Uterus (tissue), 4 donors: Measurements from ENCODE around the gene PRM3. TPM values are rescaled to one million over a fixed set of nuclear protein-coding genes. Genes with fewer than 3 reads are reported as not detected.
A peak's percentile ranks its signal among the peaks of the same experiment; 100 is the strongest.

Experiments
- DNase-seq, 2 donors: peaks; one replicate each; pipeline ENCODE4 v3.0.0-alpha.2; 2019 to 2020
- H3K27ac ChIP-seq, 2 donors: fragments of 200-600 bp; sonication (generic); 1 replicate in 1 of 2; 2 replicates in 1 of 2; pipeline ENCODE4 v1.5.1; 2016 to 2018
- H3K27me3 ChIP-seq, 2 donors: fragments of 200-600 bp; sonication (generic); one replicate each; pipeline ENCODE4 v1.5.1; 2018 to 2019; ENCODE audit warnings: control low read depth in 1 of 2
- H3K36me3 ChIP-seq, 2 donors: fragments of 200-600 bp; sonication (generic); one replicate each; pipeline ENCODE4 v1.5.1; 2019; ENCODE audit warnings: control low read depth in 1 of 2
- H3K4me1 ChIP-seq, 2 donors: fragments of 200-600 bp; sonication (generic); one replicate each; pipeline ENCODE4 v1.5.1; 2018 to 2019; ENCODE audit warnings: control low read depth in 1 of 2
- H3K4me3 ChIP-seq, 2 donors: fragments of 200-600 bp; sonication (generic); 1 replicate in 1 of 2; 2 replicates in 1 of 2; pipeline ENCODE4 v1.5.1; 2018 to 2019; ENCODE audit warnings: mild to moderate bottlenecking in 1 of 2
- H3K9me3 ChIP-seq, 2 donors: fragments of 200-600 bp; sonication (generic); one replicate each; pipeline ENCODE4 v1.5.1; 2019; ENCODE audit warnings: control low read depth in 1 of 2
- POLR2A ChIP-seq, 2 donors: fragments of 450-650 bp; IDR thresholded peaks; one replicate each; pipeline ENCODE4 v1.6.1; 2016; ENCODE audit warnings: antibody characterized with exemption in 2 of 2, mild to moderate bottlenecking in 1 of 2, moderate library complexity in 1 of 2
- intact Hi-C: fragments of 100-400 bp; cut with DNase I; formaldehyde crosslinking; loops from one replicate; pipeline ENCODE4 v1.15.1; 2023; ENCODE audit warnings: low total_unique reads
- total RNA-seq, 4 donors: library from RNA; depleted of rRNA in 3 of 4; stranded (reverse); fragments of >200 nt in 3 of 4; gene quantifications; one replicate each; pipeline versions ENCODE4 v1.1.0 to v1.2.4, GENCODE V29; 2014 to 2023
- TF ChIP-seq, protein P1 (sequence below), 4 experiments: fragments of 200-600 bp in 2 of 4; fragments of 450-650 bp in 2 of 4; sonication (generic) in 2 of 4; IDR thresholded peaks; one replicate each; pipeline ENCODE4 v1.5.1; 2016 to 2019; ENCODE audit warnings: antibody characterized with exemption in 4 of 4, mild to moderate bottlenecking in 2 of 4, moderate library complexity in 1 of 4
- donor health status: DM: yes; HTN: yes; CAD: no.

Gene PRM3
- total RNA-seq, 4 donors from 2014 or later = not detected

DNA sequence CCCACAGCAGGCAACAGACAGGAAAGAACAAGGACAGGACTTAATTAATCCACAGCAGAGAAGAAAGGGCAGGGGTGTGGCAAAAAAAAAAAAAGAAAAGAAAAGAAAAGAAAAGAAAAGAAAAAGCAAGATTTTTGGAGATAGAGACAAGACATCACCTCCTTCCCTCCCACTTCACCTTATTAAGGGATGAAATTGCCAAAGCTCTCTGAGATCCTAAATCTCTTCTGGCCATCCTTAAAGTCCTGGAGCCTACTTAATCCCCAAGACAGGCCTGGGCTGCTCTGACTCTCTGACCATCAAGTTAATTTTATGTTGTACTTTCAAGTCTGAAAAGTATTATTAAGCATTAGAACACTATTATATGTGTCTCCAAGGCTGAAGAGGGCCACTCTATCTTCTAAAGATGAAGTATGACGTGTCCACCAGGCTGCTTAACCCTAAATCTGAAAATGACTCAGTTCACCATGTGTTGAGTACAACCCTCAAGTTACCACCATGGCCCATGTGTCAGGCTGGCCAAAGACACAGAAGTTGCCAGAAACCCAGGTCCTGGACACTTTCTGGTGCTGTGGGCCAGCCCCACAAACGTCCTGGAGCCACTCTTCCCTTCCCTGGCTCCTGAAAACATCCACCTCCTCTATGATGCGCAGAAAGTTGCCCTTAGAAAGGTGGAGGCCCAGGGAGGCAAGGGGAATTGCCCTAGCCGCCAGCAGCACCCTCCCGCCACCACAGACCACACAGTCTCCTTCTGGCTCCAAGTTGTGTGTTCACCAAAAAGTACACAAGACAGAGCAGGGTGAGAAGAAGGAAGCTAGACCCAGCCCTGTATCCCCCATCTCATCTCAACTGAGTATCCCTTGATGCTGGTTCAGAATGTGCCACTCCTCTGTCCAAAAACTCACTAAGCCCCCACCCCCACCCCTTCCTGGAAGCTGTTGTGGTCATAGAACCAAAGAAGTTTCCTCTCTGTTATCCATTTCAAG, 20.1 kb downstream of the PRM3 start:
- intact Hi-C loops = no loop called here
- DNase-seq = no peak
- Histone ChIP-seq H3K4me1 (peaks cover 0 to 6% of the 10 kb centered on the region in 2 donors), H3K4me3 (peak overlapping the region in 1 of 2 donors; percentile 3), H3K36me3 (no peaks in the 10 kb centered on the region), H3K27ac (peak overlapping the region; percentile 93 to 98), H3K27me3 (no peaks in the 10 kb centered on the region), H3K9me3 (no peaks in the 10 kb centered on the region)
- TF ChIP-seq, protein P1, sequence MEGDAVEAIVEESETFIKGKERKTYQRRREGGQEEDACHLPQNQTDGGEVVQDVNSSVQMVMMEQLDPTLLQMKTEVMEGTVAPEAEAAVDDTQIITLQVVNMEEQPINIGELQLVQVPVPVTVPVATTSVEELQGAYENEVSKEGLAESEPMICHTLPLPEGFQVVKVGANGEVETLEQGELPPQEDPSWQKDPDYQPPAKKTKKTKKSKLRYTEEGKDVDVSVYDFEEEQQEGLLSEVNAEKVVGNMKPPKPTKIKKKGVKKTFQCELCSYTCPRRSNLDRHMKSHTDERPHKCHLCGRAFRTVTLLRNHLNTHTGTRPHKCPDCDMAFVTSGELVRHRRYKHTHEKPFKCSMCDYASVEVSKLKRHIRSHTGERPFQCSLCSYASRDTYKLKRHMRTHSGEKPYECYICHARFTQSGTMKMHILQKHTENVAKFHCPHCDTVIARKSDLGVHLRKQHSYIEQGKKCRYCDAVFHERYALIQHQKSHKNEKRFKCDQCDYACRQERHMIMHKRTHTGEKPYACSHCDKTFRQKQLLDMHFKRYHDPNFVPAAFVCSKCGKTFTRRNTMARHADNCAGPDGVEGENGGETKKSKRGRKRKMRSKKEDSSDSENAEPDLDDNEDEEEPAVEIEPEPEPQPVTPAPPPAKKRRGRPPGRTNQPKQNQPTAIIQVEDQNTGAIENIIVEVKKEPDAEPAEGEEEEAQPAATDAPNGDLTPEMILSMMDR (IDR thresholded peaks at IDR 0.05) = no peak
- no peak for TF ChIP-seq POLR2A (IDR thresholded peaks at IDR 0.05)

- H3K36me3 ChIP-seq = no peaks in the 10 kb centered on the region
- TF ChIP-seq, protein P1 (IDR thresholded peaks at IDR 0.05) = no peak
- H3K4me3 ChIP-seq = no peak overlapping the region
- H3K9me3 ChIP-seq = no peaks in the 10 kb centered on the region
- no peaks in the 10 kb centered on the region for H3K27me3 ChIP-seq
- H3K4me1 ChIP-seq = peaks cover 0 to 6% of the 10 kb centered on the region in 2 donors
- intact Hi-C loops = no loop called here
- DNase-seq = no peak
- H3K27ac ChIP-seq = peak overlapping the region in 1 of 2 donors; percentile 93
Measured at GRCh38 chr16:11252482-11252931, 20.9 kb downstream of the PRM3 start.

DNA sequence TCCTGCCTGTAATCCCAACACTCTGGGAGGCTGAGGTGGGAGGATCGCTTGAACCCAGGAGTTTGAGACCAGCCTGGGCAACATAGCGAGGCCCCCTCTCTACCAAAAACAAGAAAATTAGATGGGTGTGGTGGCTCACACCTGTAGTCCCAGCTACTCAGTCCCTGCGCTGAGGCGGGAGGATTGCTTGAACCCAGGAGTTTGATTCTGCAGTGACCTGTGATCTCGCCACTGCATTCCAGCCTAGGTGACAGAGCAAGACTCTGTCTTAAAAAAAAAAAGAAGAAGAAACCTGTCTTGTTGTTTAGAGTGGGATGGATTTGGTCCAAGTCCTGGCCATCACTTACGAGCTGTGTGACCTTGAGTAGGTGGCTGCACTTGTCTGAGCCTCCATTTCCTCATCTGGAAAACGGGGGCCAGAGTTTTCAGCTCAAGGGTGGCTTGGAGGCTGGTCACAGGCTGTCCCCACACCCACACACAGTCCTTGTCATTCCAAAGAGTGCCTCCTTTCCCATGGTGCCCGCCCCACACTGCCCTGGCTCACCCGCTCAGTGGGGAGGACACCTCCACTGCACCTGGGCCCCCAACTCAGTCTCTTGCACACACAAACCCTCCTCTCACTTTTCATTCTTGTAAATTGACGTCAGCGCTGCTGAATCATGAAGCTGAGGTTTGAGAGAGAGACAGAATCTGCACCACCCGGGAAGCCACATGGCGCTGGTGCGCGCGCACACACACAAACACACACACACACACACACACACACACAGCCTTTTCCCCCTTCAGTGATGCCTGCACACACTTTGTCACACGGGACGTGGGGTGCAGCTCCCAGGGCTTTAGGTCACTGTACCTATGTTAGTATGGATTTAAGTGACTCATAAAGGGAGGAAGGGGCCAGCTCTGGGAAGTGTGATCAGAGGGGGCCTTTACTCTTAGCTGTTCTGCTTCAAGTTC, 21.6 kb downstream of the PRM3 start:
- no peaks in the 10 kb centered on the region for H3K27me3 ChIP-seq
- no peak for TF ChIP-seq POLR2A (IDR thresholded peaks at IDR 0.05)
- TF ChIP-seq, protein P1 (IDR thresholded peaks at IDR 0.05) = no peak
- peaks cover 0 to 6% of the 10 kb centered on the region in 2 donors for H3K4me1 ChIP-seq
- no peak for DNase-seq
- intact Hi-C loops = no loop called here
- no peak overlapping the region for H3K4me3 ChIP-seq
- no peaks in the 10 kb centered on the region for H3K9me3 ChIP-seq
- no peaks in the 10 kb centered on the region for H3K36me3 ChIP-seq
- H3K27ac ChIP-seq = no peak overlapping the region

DNA sequence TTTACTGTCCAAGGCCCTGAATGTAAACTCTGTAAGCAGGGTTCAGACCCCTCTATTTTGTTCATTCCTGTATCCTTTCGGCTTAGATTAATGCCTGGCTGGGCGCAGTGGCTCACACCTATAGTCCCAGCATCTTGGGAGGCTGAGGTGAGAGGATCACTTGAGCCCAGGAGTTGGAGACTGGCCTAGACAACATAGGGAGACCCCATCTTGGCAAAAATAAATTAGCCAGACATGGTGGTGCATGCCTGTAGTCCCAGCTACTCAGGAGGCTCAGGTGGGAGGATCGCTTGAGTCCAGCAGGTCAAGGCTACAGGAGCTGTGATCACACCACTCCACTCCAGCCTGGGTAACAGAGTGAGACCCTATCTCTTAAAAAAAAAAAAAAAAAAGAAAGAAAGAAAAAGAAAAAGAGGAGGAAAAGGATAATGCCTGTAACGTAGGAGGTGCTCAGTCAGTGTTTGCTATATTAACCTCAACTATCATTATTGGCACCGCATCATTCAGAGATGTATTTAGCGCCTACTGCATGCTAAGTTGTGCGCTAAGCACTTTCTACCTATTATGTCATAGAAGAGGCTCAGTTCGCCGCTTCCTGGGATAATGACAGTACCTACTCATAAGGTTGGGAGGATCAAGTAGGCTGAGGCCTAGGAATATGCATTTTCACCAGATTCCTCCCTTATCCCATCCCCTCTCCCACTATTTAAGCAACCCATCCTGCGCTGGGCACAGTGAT, 22.5 kb downstream of the PRM3 start:
- Histone ChIP-seq H3K4me1 (peaks cover 0 to 6% of the 10 kb centered on the region in 2 donors), H3K27me3 (no peaks in the 10 kb centered on the region), H3K36me3 (no peaks in the 10 kb centered on the region), H3K4me3 (no peak overlapping the region), H3K9me3 (no peaks in the 10 kb centered on the region), H3K27ac (no peak overlapping the region)
- intact Hi-C loops = no loop called here
- TF ChIP-seq, protein P1 (IDR thresholded peaks at IDR 0.05) = no peak
- TF ChIP-seq POLR2A (IDR thresholded peaks at IDR 0.05) = no peak
- no peak for DNase-seq
